Adrenal gland (tissue), 12 donors: Measurements from ENCODE around the gene CDH3. TPM values are rescaled to one million over a fixed set of nuclear protein-coding genes. Genes with fewer than 3 reads are reported as not detected.

ENCODE experiments used
- DNase-seq, 7 donors: peaks; one replicate each; pipeline ENCODE4 v3.0.0-alpha.2; 2019 to 2020
- H3K27ac ChIP-seq, 5 donors: fragments of 200-600 bp; sonication (generic) in 4 of 5; 1 replicate in 3 of 5; 2 replicates in 2 of 5; pipeline versions ENCODE4 v1.5.1 to v1.8.0; 2016 to 2020; ENCODE audit warnings: mild to moderate bottlenecking in 1 of 5
- H3K27me3 ChIP-seq: fragments of 200-600 bp; 2 replicates; pipeline ENCODE4 v1.8.0; 2021
- H3K36me3 ChIP-seq, 2 donors: fragments of 200-600 bp; replicated peaks in 1 of 2; 1 replicate in 1 of 2; 2 replicates in 1 of 2; pipeline versions ENCODE4 v1.5.1 to v1.8.0; 2018 to 2022
- H3K4me1 ChIP-seq, 2 donors: fragments of 200-600 bp; replicated peaks in 1 of 2; 1 replicate in 1 of 2; 2 replicates in 1 of 2; pipeline versions ENCODE4 v1.5.1 to v1.8.0; 2018 to 2021
- H3K4me3 ChIP-seq, 4 donors: fragments of 200-600 bp; sonication (generic) in 3 of 4; one replicate each; pipeline ENCODE4 v1.5.1; 2016 to 2018
- H3K9me3 ChIP-seq, 3 donors: fragments of 200-600 bp; sonication (generic) in 1 of 3; replicated peaks in 1 of 3; 1 replicate in 2 of 3; 2 replicates in 1 of 3; pipeline versions ENCODE4 v1.5.1 to v1.8.0; 2016 to 2021
- POLR2A ChIP-seq, 2 donors: fragments of 450-650 bp; IDR thresholded peaks; one replicate each; pipeline ENCODE4 v1.6.1; 2017; ENCODE audit warnings: antibody characterized with exemption in 2 of 2, mild to moderate bottlenecking in 2 of 2, moderate library complexity in 1 of 2
- WGBS, 4 donors: extraction: QIAGEN DNeasy Blood & Tissue Kit in 2 of 4; methylation state at CpG; one replicate each; pipeline versions ENCODE4 v1.1.5 to v1.1.7; 2013 to 2017; 5-methylcytosine and 5-hydroxymethylcytosine counted together
- intact Hi-C, 2 donors: fragments of 100-400 bp; cut with DNase I; formaldehyde crosslinking; loops; one replicate each; pipeline versions ENCODE4 v1.14.1 to v1.15.0; 2022 to 2023
- polyA plus RNA-seq, 3 donors: library from polyadenylated mRNA; stranded (reverse); fragments of 200-250 nt in 2 of 3; fragments of 350-450 nt in 1 of 3; fragmentation: Illumina TruSeq in 1 of 3; extraction: RNeasy Lipid Tissue Mini Kit (QIAGEN cat#74804) in 1 of 3; gene quantifications; one replicate each; pipeline ENCODE4 v1.2.3, GENCODE V29; 2013 to 2014
- total RNA-seq, 9 donors: library from RNA; depleted of rRNA in 4 of 9; stranded (reverse); fragments of >200 nt in 4 of 9; fragments of 120-200 nt in 1 of 9; fragmentation: NEBNext Ultra II Directional in 1 of 9; extraction: Animal tissue kit (Norgen Biotek cat#: 25700) in 1 of 9; gene quantifications; one replicate each; pipeline versions ENCODE4 v1.1.0 to v1.2.4, GENCODE V29; 2013 to 2023
- TF ChIP-seq, protein P1 (sequence below), 6 experiments: fragments of 450-650 bp in 4 of 6; fragments of 200-600 bp in 2 of 6; sonication (generic) in 1 of 6; IDR thresholded peaks; 1 replicate in 5 of 6; 2 replicates in 1 of 6; pipeline versions ENCODE4 v1.5.1 to v1.8.0; 2016 to 2021; ENCODE audit warnings: antibody characterized with exemption in 6 of 6, mild to moderate bottlenecking in 2 of 6, moderate library complexity in 1 of 6
- donor health status: healthy with polysubstance abuse.
- donor health status: Bipolar disorder and iron deficiency.
- donor health status: DM: yes; HTN: yes; CAD: no.
- donor health status: DM: no; HTN: no; CAD: no.
- donor health status: DM: no; HTN: no; CAD: no.
- donor health status: DM: yes; HTN: yes; CAD: no.

The CDH3 gene
- total and polyA plus RNA-seq, 12 donors: 0.16 to 3.3 (median 1.0) TPM; not detected in 1

DNA sequence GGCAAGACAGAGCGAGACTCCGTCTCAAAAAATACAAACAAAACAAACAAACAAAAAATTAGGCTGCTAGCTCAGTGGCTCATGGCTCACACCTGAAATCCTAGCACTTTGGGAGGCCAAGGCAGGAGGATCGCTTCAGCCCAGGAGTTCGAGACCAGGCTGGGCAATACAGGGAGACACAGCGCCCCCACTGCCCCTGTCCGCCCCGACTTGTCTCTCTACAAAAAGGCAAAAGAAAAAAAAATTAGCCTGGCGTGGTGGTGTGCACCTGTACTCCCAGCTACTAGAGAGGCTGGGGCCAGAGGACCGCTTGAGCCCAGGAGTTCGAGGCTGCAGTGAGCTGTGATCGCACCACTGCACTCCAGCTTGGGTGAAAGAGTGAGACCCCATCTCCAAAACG, 91.5 kb downstream of the CDH3 start:
- DNase-seq: no peak
- Histone ChIP-seq H3K27me3 (peaks cover 32% of the 10 kb centered on the region), H3K36me3 (no peaks in the 10 kb centered on the region), H3K27ac (no peak overlapping the region), H3K4me3 (no peak overlapping the region), H3K9me3 (no peaks in the 10 kb centered on the region), H3K4me1 (peaks cover 5 to 6% of the 10 kb centered on the region in 2 donors)
- intact Hi-C loops: no loop called here
- 84 to 91% (median 87%) methylated on average over 12 of the region's 12 CpGs for WGBS, 4 donors
- no peak for TF ChIP-seq POLR2A (IDR thresholded peaks at IDR 0.05)
- TF ChIP-seq, protein P1, sequence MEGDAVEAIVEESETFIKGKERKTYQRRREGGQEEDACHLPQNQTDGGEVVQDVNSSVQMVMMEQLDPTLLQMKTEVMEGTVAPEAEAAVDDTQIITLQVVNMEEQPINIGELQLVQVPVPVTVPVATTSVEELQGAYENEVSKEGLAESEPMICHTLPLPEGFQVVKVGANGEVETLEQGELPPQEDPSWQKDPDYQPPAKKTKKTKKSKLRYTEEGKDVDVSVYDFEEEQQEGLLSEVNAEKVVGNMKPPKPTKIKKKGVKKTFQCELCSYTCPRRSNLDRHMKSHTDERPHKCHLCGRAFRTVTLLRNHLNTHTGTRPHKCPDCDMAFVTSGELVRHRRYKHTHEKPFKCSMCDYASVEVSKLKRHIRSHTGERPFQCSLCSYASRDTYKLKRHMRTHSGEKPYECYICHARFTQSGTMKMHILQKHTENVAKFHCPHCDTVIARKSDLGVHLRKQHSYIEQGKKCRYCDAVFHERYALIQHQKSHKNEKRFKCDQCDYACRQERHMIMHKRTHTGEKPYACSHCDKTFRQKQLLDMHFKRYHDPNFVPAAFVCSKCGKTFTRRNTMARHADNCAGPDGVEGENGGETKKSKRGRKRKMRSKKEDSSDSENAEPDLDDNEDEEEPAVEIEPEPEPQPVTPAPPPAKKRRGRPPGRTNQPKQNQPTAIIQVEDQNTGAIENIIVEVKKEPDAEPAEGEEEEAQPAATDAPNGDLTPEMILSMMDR (IDR thresholded peaks at IDR 0.05): no peak

DNA sequence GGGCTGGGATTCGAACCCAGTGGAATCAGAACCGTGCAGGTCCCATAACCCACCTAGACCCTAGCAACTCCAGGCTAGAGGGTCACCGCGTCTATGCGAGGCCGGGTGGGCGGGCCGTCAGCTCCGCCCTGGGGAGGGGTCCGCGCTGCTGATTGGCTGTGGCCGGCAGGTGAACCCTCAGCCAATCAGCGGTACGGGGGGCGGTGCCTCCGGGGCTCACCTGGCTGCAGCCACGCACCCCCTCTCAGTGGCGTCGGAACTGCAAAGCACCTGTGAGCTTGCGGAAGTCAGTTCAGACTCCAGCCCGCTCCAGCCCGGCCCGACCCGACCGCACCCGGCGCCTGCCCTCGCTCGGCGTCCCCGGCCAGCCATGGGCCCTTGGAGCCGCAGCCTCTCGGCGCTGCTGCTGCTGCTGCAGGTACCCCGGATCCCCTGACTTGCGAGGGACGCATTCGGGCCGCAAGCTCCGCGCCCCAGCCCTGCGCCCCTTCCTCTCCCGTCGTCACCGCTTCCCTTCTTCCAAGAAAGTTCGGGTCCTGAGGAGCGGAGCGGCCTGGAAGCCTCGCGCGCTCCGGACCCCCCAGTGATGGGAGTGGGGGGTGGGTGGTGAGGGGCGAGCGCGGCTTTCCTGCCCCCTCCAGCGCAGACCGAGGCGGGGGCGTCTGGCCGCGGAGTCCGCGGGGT, 92.1 kb downstream of the CDH3 start, which contains the start of gene CDH1:
Gene CDH1 (plus strand): TSS at position 247 of the 684 bp plus-strand sequence. CDS start 124 bp downstream, at position 371.
- H3K9me3 ChIP-seq: no peaks in the 10 kb centered on the region
- DNase-seq: peak in 1 of 7 donors; percentile 4
- peak within 1 kb of the TSS in 1 of 4 donors; percentile 31 for H3K4me3 ChIP-seq
- no peaks in the 10 kb centered on the region for H3K36me3 ChIP-seq
- intact Hi-C loops: no loop called here
- no peak within 1 kb of the TSS for H3K27ac ChIP-seq
- H3K27me3 ChIP-seq: peaks cover 32% of the 10 kb centered on the region
- WGBS, 4 donors: 1 to 3% (median 2%) methylated on average over 25 to 63 of the region's 63 CpGs
- peaks cover 5 to 6% of the 10 kb centered on the region in 2 donors for H3K4me1 ChIP-seq
- TF ChIP-seq, protein P1 (IDR thresholded peaks at IDR 0.05): no peak
- no peak for TF ChIP-seq POLR2A (IDR thresholded peaks at IDR 0.05)

DNA sequence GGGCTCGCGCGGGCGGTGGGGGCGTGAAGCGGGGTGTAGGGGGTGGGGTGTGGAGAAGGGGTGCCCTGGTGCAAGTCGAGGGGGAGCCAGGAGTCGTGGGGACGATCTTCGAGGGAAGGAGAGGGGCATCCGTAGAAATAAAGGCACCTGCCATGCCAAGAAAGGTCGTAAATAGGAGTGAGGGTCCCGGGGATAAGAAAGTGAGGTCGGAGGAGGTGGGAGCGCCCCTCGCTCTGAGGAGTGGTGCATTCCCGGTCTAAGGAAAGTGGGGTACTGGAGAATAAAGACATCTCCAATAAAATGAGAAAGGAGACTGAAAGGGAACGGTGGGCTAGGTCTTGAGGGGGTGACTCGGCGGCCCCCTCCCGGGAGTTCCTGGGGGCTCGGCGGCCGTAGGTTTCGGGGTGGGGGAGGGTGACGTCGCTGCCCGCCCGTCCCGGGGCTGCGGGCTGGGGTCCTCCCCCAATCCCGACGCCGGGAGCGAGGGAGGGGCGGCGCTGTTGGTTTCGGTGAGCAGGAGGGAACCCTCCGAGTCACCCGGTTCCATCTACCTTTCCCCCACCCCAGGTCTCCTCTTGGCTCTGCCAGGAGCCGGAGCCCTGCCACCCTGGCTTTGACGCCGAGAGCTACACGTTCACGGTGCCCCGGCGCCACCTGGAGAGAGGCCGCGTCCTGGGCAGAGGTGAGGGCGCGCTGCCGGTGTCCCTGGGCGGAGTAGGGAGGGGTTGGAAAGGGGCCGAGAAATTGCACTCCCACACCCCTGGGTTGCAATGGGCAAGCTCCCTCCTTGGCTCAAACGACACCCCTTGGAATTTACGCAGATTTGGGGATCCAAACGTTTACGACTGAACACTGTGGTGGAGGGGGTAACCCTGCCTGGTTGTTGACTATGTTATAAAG, 92.9 kb downstream of the CDH3 start:
- Histone ChIP-seq H3K27me3 (peaks cover 32% of the 10 kb centered on the region), H3K4me1 (peaks cover 5 to 6% of the 10 kb centered on the region in 2 donors), H3K36me3 (no peaks in the 10 kb centered on the region), H3K27ac (no peak overlapping the region), H3K4me3 (peak overlapping the region in 1 of 4 donors; percentile 31), H3K9me3 (no peaks in the 10 kb centered on the region)
- peak in 1 of 7 donors; percentile 9 for DNase-seq
- TF ChIP-seq POLR2A (IDR thresholded peaks at IDR 0.05): no peak
- TF ChIP-seq, protein P1 (IDR thresholded peaks at IDR 0.05): no peak
- intact Hi-C loops: no loop called here
- 11 to 14% (median 13%) methylated on average over 40 to 58 of the region's 58 CpGs for WGBS, 4 donors

DNA sequence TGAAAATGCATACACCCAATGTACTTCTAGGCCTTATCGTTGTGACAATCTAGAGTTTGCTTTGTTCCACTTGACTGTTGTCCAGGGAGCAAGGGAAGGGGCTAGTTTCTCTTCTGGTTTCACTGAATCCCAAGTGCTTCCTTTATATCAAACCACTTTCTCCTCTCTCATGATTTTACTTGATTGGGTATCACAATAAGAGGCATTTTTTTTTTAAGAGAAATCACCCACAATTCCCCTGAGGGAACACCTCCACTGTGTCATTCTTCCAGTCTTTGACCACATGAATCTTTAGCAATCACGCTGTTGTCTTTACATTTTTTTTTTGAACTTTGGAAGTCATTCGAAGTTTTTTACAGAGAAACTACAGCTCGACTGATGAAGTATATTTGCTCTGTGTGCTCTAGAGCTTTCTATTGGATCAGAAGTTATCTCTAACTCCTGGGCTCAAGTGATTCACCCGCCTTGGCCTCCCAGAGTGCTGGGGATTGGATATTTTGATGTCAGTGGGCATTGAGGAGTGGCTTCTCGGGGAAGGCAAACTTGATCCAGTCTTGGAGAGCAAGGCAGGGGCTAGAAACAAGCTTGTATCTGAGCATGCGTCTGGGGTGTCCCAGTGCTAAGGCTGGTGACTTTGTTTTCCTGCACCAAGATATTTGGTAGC, 95.0 kb downstream of the CDH3 start:
- Histone ChIP-seq H3K36me3 (no peaks in the 10 kb centered on the region), H3K9me3 (no peaks in the 10 kb centered on the region), H3K27me3 (peaks cover 32% of the 10 kb centered on the region), H3K4me3 (no peak overlapping the region), H3K27ac (no peak overlapping the region), H3K4me1 (peaks cover 5 to 6% of the 10 kb centered on the region in 2 donors)
- intact Hi-C loops: no loop called here
- 55 to 74% (median 63%) methylated on average over 7 of the region's 7 CpGs for WGBS, 4 donors
- DNase-seq: no peak
- no peak for TF ChIP-seq POLR2A (IDR thresholded peaks at IDR 0.05)
- TF ChIP-seq, protein P1 (IDR thresholded peaks at IDR 0.05): no peak
